GM15510 (cell line): Measurements from ENCODE around the gene C9orf78.

ENCODE experiments used
- POLR2A ChIP-seq: IDR thresholded peaks from 3 replicates; pipeline ENCODE4 v1.6.1; 2011; ENCODE audit warnings: borderline replicate concordance; ENCODE audit not compliant: insufficient read length; ENCODE audit errors: extremely low read depth

C9orf78 gene

GRCh38 chr9:129838707-129839259 is 3.7 kb upstream of the C9orf78 start:
- no peak for TF ChIP-seq POLR2A

GRCh38 chr9:129836311-129837007 is 1.4 kb upstream of the C9orf78 start:
- no peak for TF ChIP-seq POLR2A

- no peak for TF ChIP-seq POLR2A
Observed at GRCh38 chr9:129835860-129836223, 767 bp upstream of the C9orf78 start.

- TF ChIP-seq POLR2A: no peak
Observed at GRCh38 chr9:129834489-129835127, 467 bp downstream of the C9orf78 start.

GRCh38 chr9:129832982-129833381 is 2.1 kb downstream of the C9orf78 start:
- no peak for TF ChIP-seq POLR2A

- no peak for TF ChIP-seq POLR2A
Observed at GRCh38 chr9:129828969-129829368, 6.1 kb downstream of the C9orf78 start.

- TF ChIP-seq POLR2A: no peak
Observed at GRCh38 chr9:129828051-129828450, 7.0 kb downstream of the C9orf78 start.

- TF ChIP-seq POLR2A: no peak
Observed at GRCh38 chr9:129826759-129827158, 8.3 kb downstream of the C9orf78 start.

GRCh38 chr9:129826344-129826743 is 8.7 kb downstream of the C9orf78 start:
- no peak for TF ChIP-seq POLR2A

- peak; percentile 92 for TF ChIP-seq POLR2A
Observed at GRCh38 chr9:129823935-129824601, 11.0 kb downstream of the C9orf78 start, which contains the start of gene TOR1A. TSS of gene TOR1A (minus strand) at chr9:129824136. CDS start at chr9:129824085, 51 bp downstream.

GRCh38 chr9:129823542-129823934 is 11.5 kb downstream of the C9orf78 start:
- no peak for TF ChIP-seq POLR2A

- TF ChIP-seq POLR2A: no peak
Observed at GRCh38 chr9:129822898-129823541, 12.1 kb downstream of the C9orf78 start.

- TF ChIP-seq POLR2A: no peak
Observed at GRCh38 chr9:129816501-129817435, 18.3 kb downstream of the C9orf78 start.

- TF ChIP-seq POLR2A: no peak
Observed at GRCh38 chr9:129815278-129815677, 19.8 kb downstream of the C9orf78 start.
